Esophagus squamous epithelium (tissue), 5 donors: ENCODE data around the gene BCDIN3D. TPM values are rescaled to one million over a fixed set of nuclear protein-coding genes. Genes with fewer than 3 reads are reported as not detected.

Experiments
- DNase-seq: peaks from one replicate; lab custom pipeline; 2025; lab: John Stamatoyannopoulos, UW
- H3K27ac ChIP-seq, 4 donors: fragments of 200-600 bp; sonication (generic); one replicate each; pipeline ENCODE4 v1.5.1; 2016 to 2019; ENCODE audit warnings: mild to moderate bottlenecking in 1 of 4
- H3K27me3 ChIP-seq, 4 donors: fragments of 200-600 bp; sonication (generic); 1 replicate in 3 of 4; 2 replicates in 1 of 4; pipeline versions ENCODE4 v1.5.1 to v1.6.0; 2017 to 2021; ENCODE audit warnings: antibody characterized with exemption in 1 of 4
- H3K36me3 ChIP-seq, 3 donors: fragments of 200-600 bp; sonication (generic); one replicate each; pipeline ENCODE4 v1.5.1; 2016 to 2019
- H3K4me1 ChIP-seq, 3 donors: fragments of 200-600 bp; sonication (generic); one replicate each; pipeline ENCODE4 v1.5.1; 2017 to 2019
- H3K4me3 ChIP-seq, 4 donors: fragments of 200-600 bp; sonication (generic); 1 replicate in 3 of 4; 2 replicates in 1 of 4; pipeline ENCODE4 v1.5.1; 2016 to 2019; ENCODE audit warnings: mild to moderate bottlenecking in 2 of 4, moderate library complexity in 1 of 4
- H3K9me3 ChIP-seq, 3 donors: fragments of 200-600 bp; sonication (generic); one replicate each; pipeline ENCODE4 v1.5.1; 2016 to 2019
- CTCF ChIP-seq, 6 experiments: fragments of 450-650 bp in 4 of 6; fragments of 200-600 bp in 2 of 6; sonication (generic) in 2 of 6; IDR thresholded peaks; one replicate each; pipeline ENCODE4 v1.5.1; 2016 to 2019; ENCODE audit warnings: antibody characterized with exemption in 6 of 6, mild to moderate bottlenecking in 4 of 6, moderate library complexity in 4 of 6
- POLR2A ChIP-seq, 4 donors: fragments of 450-650 bp; IDR thresholded peaks; one replicate each; pipeline ENCODE4 v1.6.1; 2017; ENCODE audit warnings: antibody characterized with exemption in 4 of 4, mild to moderate bottlenecking in 4 of 4, moderate library complexity in 3 of 4
- WGBS, 2 donors: methylation state at CpG; one replicate each; pipeline ENCODE4 v1.1.5; 2018; 5-methylcytosine and 5-hydroxymethylcytosine counted together
- intact Hi-C: fragments of 100-400 bp; cut with DNase I; formaldehyde crosslinking; loops from one replicate; pipeline ENCODE4 v1.15.0; 2022
- total RNA-seq, 4 donors: library from RNA; depleted of rRNA; stranded (reverse); fragments of >200 nt; gene quantifications; one replicate each; pipeline ENCODE4 v1.1.0, GENCODE V29; 2016
- donor health status: DM: yes; HTN: yes; CAD: no.

The BCDIN3D gene
- total RNA-seq, 4 donors from 2014 or later = 2.5 to 4.8 (median 3.0) TPM

- Histone ChIP-seq H3K27ac (peak overlapping the region in 3 of 4 donors; percentile 93 to 97 (median 96)), H3K4me3 (no peak overlapping the region), H3K4me1 (peaks cover 43 to 77% (median 54%) of the 10 kb centered on the region in 3 donors), H3K9me3 (no peaks in the 10 kb centered on the region), H3K36me3 (peaks cover 0 to 13% (median 0%) of the 10 kb centered on the region in 3 donors), H3K27me3 (no peaks in the 10 kb centered on the region)
- no peak for TF ChIP-seq POLR2A (IDR thresholded peaks at IDR 0.05)
- no peak for TF ChIP-seq CTCF (IDR thresholded peaks at IDR 0.05)
- intact Hi-C loops = no loop called here
- 85% methylated on average over 4 to 6 of the region's 6 CpGs for WGBS, 2 donors
- no peak for DNase-seq
These were observed 19.0 kb downstream of the BCDIN3D start for GRCh38 chr12:49823951-49824350.

GRCh38 chr12:49823350-49823749 lies 19.6 kb downstream of the BCDIN3D start:
- peaks cover 0 to 13% (median 0%) of the 10 kb centered on the region in 3 donors for H3K36me3 ChIP-seq
- H3K4me1 ChIP-seq = peaks cover 39 to 73% (median 52%) of the 10 kb centered on the region in 3 donors
- no peak overlapping the region for H3K4me3 ChIP-seq
- no peak for DNase-seq
- H3K27ac ChIP-seq = no peak overlapping the region
- no peak for TF ChIP-seq POLR2A (IDR thresholded peaks at IDR 0.05)
- no peak for TF ChIP-seq CTCF (IDR thresholded peaks at IDR 0.05)
- no peaks in the 10 kb centered on the region for H3K9me3 ChIP-seq
- H3K27me3 ChIP-seq = no peaks in the 10 kb centered on the region
- intact Hi-C loops = no loop called here
- WGBS, 2 donors = 83% methylated on average over 1 of the region's 1 CpG; no CpG with 5 or more reads in 1 of the 2 donors

- H3K4me3 ChIP-seq = no peak overlapping the region
- TF ChIP-seq CTCF (IDR thresholded peaks at IDR 0.05) (no peak), POLR2A (IDR thresholded peaks at IDR 0.05) (no peak)
- 59 to 82% methylated on average over 2 to 10 of the region's 10 CpGs for WGBS, 2 donors
- no peaks in the 10 kb centered on the region for H3K27me3 ChIP-seq
- H3K9me3 ChIP-seq = no peaks in the 10 kb centered on the region
- peaks cover 29 to 59% (median 44%) of the 10 kb centered on the region in 3 donors for H3K4me1 ChIP-seq
- no peak for DNase-seq
- peaks cover 0 to 13% (median 0%) of the 10 kb centered on the region in 3 donors for H3K36me3 ChIP-seq
- intact Hi-C loops = no loop called here
- H3K27ac ChIP-seq = peak overlapping the region in 2 of 4 donors; percentile 1 to 29
These were observed 21.3 kb downstream of the BCDIN3D start for GRCh38 chr12:49821373-49822287.

GRCh38 chr12:49819786-49820185 lies 23.1 kb downstream of the BCDIN3D start:
- no peak overlapping the region for H3K27ac ChIP-seq
- no peak overlapping the region for H3K4me3 ChIP-seq
- intact Hi-C loops = no loop called here
- H3K27me3 ChIP-seq = no peaks in the 10 kb centered on the region
- peaks cover 0 to 13% (median 0%) of the 10 kb centered on the region in 3 donors for H3K36me3 ChIP-seq
- TF ChIP-seq POLR2A (IDR thresholded peaks at IDR 0.05) = no peak
- no peak for TF ChIP-seq CTCF (IDR thresholded peaks at IDR 0.05)
- H3K4me1 ChIP-seq = peaks cover 18 to 49% (median 34%) of the 10 kb centered on the region in 3 donors
- DNase-seq = no peak
- WGBS, 2 donors = 34 to 54% methylated on average over 2 of the region's 2 CpGs
- no peaks in the 10 kb centered on the region for H3K9me3 ChIP-seq
